ENCODE results near the gene ZCCHC10.
"Not testable (repeated sequence)": the region's sequence is repeated elsewhere in the genome, so short reads cannot be mapped to it uniquely, and the experiment has no call there.

ZCCHC10 gene

DNA sequence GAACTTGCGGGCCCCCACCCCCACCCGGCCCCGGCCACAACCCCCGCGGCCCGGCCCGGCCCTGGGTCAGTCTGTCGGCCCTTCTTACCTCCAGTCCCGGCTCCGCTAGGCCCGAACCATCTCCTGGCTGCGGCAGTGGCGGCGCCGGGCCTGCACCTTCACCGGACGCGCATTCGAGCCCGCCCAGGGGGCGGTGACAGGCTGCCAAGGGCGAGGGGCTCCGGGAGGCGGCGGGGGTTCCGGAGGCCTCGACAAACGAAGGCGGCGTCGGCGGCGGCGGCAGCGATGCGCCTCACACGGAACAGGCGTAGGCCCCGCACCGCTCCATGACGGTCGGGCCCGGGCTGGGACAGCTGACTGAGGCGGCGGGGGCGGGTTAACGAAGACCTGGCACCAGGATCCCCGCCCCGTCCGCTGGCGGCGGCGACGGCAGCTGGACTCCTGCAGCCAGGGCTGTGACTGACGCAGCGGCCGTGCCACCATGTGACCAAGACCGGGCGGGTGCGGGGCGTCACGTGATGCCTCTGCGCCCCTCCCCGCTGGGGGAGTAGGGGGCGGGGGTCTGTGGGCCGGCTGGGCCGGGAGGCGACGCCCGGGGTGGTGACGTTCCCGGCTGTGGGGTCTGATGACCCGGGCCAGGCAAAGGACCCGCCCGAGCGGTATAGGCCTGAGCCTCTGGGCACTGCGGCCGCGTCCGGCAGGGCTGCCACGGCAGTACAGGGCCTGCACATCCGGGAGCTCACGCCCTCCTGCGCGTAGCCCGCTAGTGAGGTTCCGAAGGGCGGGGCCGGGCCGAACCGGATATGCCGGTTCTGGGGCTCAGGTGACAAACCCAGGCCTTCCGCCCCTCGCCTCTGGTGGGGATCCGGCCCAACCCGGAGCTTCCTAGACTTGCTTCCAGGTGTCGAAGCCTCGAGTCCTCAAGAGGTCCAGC, 62.9 kb downstream of the ZCCHC10 start, which contains the start of gene AFF4:
AFF4 (minus strand) TSS at position 464 of the 934 bp plus-strand sequence. CDS start 26,445 bp downstream, outside the sequence.
- Histone ChIP-seq H3K4me1 (ENCODE audit: control extremely low read depth in 1 of 4, control insufficient read depth in 4 of 4, insufficient read depth in 4 of 4, low read length in 3 of 4) (peaks cover 10 to 24% (median 18%) of the 10 kb centered on the region in 4 experiments), H3K36me3 (ENCODE audit: control insufficient read depth in 4 of 4, insufficient read depth in 4 of 4, low read length in 3 of 4) (no peaks in the 10 kb centered on the region), H3K9me3 (ENCODE audit: control extremely low read depth in 1 of 5, control insufficient read depth in 4 of 5, insufficient read depth in 2 of 5, low read depth in 1 of 5, low read length in 4 of 5) (no peaks in the 10 kb centered on the region), H3K27ac (ENCODE audit: insufficient read depth in 1 of 2, low read depth in 1 of 2, low read length in 2 of 2, poor library complexity in 1 of 2, severe bottlenecking in 2 of 2) (peak within 1 kb of the TSS; percentile 94 to 98), H3K27me3 (replicated peaks in 2 of 5; ENCODE audit: control insufficient read depth in 4 of 5, insufficient read depth in 5 of 5, low read length in 4 of 5) (no peaks in the 10 kb centered on the region), H3K4me3 (ENCODE audit: control insufficient read depth in 1 of 7, extremely low read depth in 1 of 7, insufficient read depth in 4 of 7, low read depth in 2 of 7, low read length in 6 of 7) (peak within 1 kb of the TSS; percentile 58 to 99 (median 88))
- POLR2A ChIA-PET: interaction anchor here (0.6 to 2.9 kb wide), 3 partner anchors 62 to 329 kb away, joined by 3 to 13 read pairs (median 13); partner anchors contain the start of genes HSPA4 and ZCCHC10
- DNase-seq: peak; percentile 95 to 98 (median 97)
- WGBS (ENCODE audit: insufficient coverage): under 1% methylated on average over 98 of the region's 98 CpGs
- CTCF ChIA-PET: interaction anchor here (0.6 to 1.1 kb wide), 3 partner anchors 18 to 59 kb away, joined by 3 read pairs; no protein-coding TSS in a partner anchor

DNA sequence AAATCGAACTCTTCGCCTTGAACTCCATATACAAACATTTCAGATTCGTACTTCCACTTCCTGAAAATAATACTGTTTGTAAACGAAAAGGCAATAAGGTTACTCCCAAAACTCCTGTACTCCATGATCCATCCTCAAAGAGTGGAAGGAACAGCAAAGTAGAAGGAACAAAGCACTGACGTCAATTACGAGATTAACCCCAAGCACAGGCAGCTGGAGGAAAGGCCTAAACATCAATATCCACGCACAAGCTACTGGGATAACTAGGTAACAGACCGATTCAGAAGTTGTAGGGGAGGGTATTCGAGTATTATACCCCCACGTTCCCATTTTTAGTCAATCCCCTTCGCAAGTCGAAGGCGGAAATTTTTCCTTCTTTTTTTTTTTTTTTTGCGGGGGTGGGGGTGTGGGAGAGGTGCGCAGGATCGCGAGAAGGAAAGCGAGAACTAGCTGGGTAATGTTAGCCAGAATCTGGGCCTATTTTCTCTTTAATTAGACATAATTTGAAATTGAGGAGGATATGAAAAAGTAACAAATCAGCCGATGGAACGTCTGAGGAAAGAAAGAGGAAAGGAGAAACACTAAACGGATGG, 63.8 kb downstream of the ZCCHC10 start:
- peak overlapping the region; percentile 58 to 99 (median 88) for H3K4me3 ChIP-seq (ENCODE audit: control insufficient read depth in 1 of 7, extremely low read depth in 1 of 7, insufficient read depth in 4 of 7, low read depth in 2 of 7, low read length in 6 of 7)
- DNase-seq: peak; percentile 40 to 60 (median 59)
- no peaks in the 10 kb centered on the region for H3K27me3 ChIP-seq (replicated peaks in 2 of 5; ENCODE audit: control insufficient read depth in 4 of 5, insufficient read depth in 5 of 5, low read length in 4 of 5)
- peaks cover 10 to 24% (median 18%) of the 10 kb centered on the region in 4 experiments for H3K4me1 ChIP-seq (ENCODE audit: control extremely low read depth in 1 of 4, control insufficient read depth in 4 of 4, insufficient read depth in 4 of 4, low read length in 3 of 4)
- ChIA-PET CTCF (interaction anchor here (0.7 to 1.6 kb wide), 5 partner anchors 11 to 53 kb away, joined by 3 to 7 read pairs (median 3); no protein-coding TSS in a partner anchor), POLR2A (interaction anchor here (1.6 to 2.9 kb wide), 3 partner anchors 11 to 89 kb away, joined by 3 to 13 read pairs (median 13); partner anchors contain the start of genes HSPA4 and ZCCHC10)
- WGBS (ENCODE audit: insufficient coverage): 0% methylated on average over 8 of the region's 21 CpGs
- peak overlapping the region; percentile 94 to 98 for H3K27ac ChIP-seq (ENCODE audit: insufficient read depth in 1 of 2, low read depth in 1 of 2, low read length in 2 of 2, poor library complexity in 1 of 2, severe bottlenecking in 2 of 2)
- no peaks in the 10 kb centered on the region for H3K9me3 ChIP-seq (ENCODE audit: control extremely low read depth in 1 of 5, control insufficient read depth in 4 of 5, insufficient read depth in 2 of 5, low read depth in 1 of 5, low read length in 4 of 5)
- H3K36me3 ChIP-seq (ENCODE audit: control insufficient read depth in 4 of 4, insufficient read depth in 4 of 4, low read length in 3 of 4): no peaks in the 10 kb centered on the region

DNA sequence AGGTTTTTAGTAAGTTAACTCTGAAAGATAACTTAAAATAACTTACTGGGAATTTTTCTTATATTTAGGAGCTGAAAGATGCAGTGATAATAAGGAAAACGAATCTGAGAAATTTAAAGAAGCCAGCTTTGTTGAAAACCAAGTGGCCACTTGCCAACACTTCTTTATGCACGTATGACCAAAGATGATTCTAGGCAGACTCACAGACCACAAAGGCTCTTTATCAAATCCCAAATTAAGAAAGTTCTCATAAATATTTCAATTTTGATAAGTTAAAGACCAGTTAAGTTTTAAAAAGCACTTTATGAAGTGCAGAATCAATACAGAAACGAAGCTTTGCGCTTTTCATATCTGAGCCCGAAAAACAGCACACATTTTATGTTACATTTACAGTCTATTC, 64.5 kb downstream of the ZCCHC10 start:
- DNase-seq: peak; percentile 11 to 51 (median 43)
- no peaks in the 10 kb centered on the region for H3K27me3 ChIP-seq (replicated peaks in 2 of 5; ENCODE audit: control insufficient read depth in 4 of 5, insufficient read depth in 5 of 5, low read length in 4 of 5)
- no CpG with 5 or more reads among the region's 5 CpGs for WGBS (ENCODE audit: insufficient coverage)
- ChIA-PET POLR2A (interaction anchor here (1.6 to 2.9 kb wide), 3 partner anchors 10 to 90 kb away, joined by 3 to 13 read pairs (median 13); partner anchors contain the start of genes HSPA4 and ZCCHC10), CTCF (interaction anchor here (0.7 to 1.6 kb wide), 4 partner anchors 10 to 52 kb away, joined by 3 to 7 read pairs (median 3); no protein-coding TSS in a partner anchor)
- peak overlapping the region in 6 of 7 experiments; percentile 81 to 99 (median 88) for H3K4me3 ChIP-seq (ENCODE audit: control insufficient read depth in 1 of 7, extremely low read depth in 1 of 7, insufficient read depth in 4 of 7, low read depth in 2 of 7, low read length in 6 of 7)
- H3K4me1 ChIP-seq (ENCODE audit: control extremely low read depth in 1 of 4, control insufficient read depth in 4 of 4, insufficient read depth in 4 of 4, low read length in 3 of 4): peaks cover 10 to 24% (median 18%) of the 10 kb centered on the region in 4 experiments
- H3K36me3 ChIP-seq (ENCODE audit: control insufficient read depth in 4 of 4, insufficient read depth in 4 of 4, low read length in 3 of 4): no peaks in the 10 kb centered on the region
- H3K9me3 ChIP-seq (ENCODE audit: control extremely low read depth in 1 of 5, control insufficient read depth in 4 of 5, insufficient read depth in 2 of 5, low read depth in 1 of 5, low read length in 4 of 5): no peaks in the 10 kb centered on the region
- H3K27ac ChIP-seq (ENCODE audit: insufficient read depth in 1 of 2, low read depth in 1 of 2, low read length in 2 of 2, poor library complexity in 1 of 2, severe bottlenecking in 2 of 2): peak overlapping the region; percentile 94 to 98

DNA sequence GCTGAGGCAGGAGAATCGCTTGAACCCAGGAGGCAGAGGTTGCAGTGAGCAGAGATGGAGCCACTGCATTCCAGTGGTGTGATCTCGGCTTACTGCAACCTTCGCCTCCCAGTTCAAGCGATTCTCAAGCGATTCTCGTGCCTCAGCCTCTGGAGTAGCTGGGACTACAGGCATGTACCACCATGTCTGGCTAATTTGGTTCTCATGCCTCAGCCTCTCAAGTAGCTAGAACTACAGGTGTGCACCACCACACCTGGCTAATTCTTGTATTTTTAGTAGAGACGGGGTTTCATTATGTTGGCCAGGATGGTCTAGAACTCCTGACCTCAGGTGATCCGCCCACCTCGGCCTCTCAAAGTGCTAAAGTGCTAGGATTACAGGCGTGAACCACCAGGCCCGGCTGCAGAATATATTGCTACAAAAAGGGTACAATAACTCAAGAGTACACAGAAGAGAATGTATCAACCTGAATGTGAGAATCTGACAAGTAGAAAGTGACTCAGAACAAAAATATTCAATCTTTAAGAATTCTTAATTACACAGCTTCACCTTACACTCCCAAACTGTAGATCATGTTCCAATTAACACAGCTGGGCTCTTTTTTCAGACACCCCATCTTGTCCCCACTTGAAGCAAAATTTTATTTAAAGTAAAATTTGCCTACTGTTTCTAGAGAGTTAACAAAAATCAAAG, 65.1 kb downstream of the ZCCHC10 start:
- H3K27me3 ChIP-seq (replicated peaks in 2 of 5; ENCODE audit: control insufficient read depth in 4 of 5, insufficient read depth in 5 of 5, low read length in 4 of 5); H3K36me3 ChIP-seq (ENCODE audit: control insufficient read depth in 4 of 4, insufficient read depth in 4 of 4, low read length in 3 of 4); DNase-seq; H3K9me3 ChIP-seq (ENCODE audit: control extremely low read depth in 1 of 5, control insufficient read depth in 4 of 5, insufficient read depth in 2 of 5, low read depth in 1 of 5, low read length in 4 of 5): not testable (repeated sequence)
- peak overlapping the region; percentile 94 to 98 for H3K27ac ChIP-seq (ENCODE audit: insufficient read depth in 1 of 2, low read depth in 1 of 2, low read length in 2 of 2, poor library complexity in 1 of 2, severe bottlenecking in 2 of 2)
- POLR2A ChIA-PET: interaction anchor here (1.6 to 2.9 kb wide), 3 partner anchors 10 to 91 kb away, joined by 3 to 13 read pairs (median 13); partner anchors contain the start of genes HSPA4 and ZCCHC10
- peak overlapping the region in 6 of 7 experiments; percentile 81 to 99 (median 88) for H3K4me3 ChIP-seq (ENCODE audit: control insufficient read depth in 1 of 7, extremely low read depth in 1 of 7, insufficient read depth in 4 of 7, low read depth in 2 of 7, low read length in 6 of 7)
- WGBS (ENCODE audit: insufficient coverage): 100% methylated on average over 9 of the region's 11 CpGs
- CTCF ChIA-PET: interaction anchor here (1.3 to 1.6 kb wide), 2 partner anchors 10 to 45 kb away, joined by 3 to 7 read pairs; no protein-coding TSS in a partner anchor
- peaks cover 10 to 24% (median 18%) of the 10 kb centered on the region in 4 experiments for H3K4me1 ChIP-seq (ENCODE audit: control extremely low read depth in 1 of 4, control insufficient read depth in 4 of 4, insufficient read depth in 4 of 4, low read length in 3 of 4)

DNA sequence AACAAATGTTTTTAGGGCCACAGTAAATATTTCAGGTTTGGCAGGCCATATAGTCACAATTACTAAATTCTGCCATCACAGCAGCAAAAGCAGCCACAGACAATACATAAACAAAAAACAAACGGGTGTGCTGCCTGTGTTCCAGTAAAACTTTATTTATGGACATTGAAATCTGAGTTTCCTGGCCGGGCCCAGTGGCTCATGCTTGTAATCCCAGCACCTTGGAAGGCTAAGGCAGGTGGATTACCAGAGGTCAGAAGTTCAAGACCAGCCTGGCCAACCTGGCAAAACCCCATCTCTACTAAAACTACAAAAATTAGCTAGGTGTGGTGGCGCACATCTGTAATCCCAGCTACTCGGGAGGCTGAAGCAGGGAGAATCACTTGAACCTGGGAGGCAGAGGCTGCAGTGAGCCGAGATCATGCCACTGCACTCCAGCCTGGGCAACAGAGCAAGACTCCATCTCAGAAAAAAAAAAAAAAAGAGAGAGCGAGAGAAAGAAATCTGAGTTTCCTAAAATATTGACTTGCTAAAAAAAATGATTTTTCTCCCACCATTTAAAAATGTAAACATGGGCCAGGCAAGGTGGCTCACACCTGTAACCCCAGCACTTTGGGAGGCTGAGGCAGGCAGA, 70.1 kb downstream of the ZCCHC10 start:
- H3K4me3 ChIP-seq (ENCODE audit: control insufficient read depth in 1 of 7, extremely low read depth in 1 of 7, insufficient read depth in 4 of 7, low read depth in 2 of 7, low read length in 6 of 7); H3K4me1 ChIP-seq (ENCODE audit: control extremely low read depth in 1 of 4, control insufficient read depth in 4 of 4, insufficient read depth in 4 of 4, low read length in 3 of 4); H3K27ac ChIP-seq (ENCODE audit: insufficient read depth in 1 of 2, low read depth in 1 of 2, low read length in 2 of 2, poor library complexity in 1 of 2, severe bottlenecking in 2 of 2); POLR2A ChIA-PET; H3K9me3 ChIP-seq (ENCODE audit: control extremely low read depth in 1 of 5, control insufficient read depth in 4 of 5, insufficient read depth in 2 of 5, low read depth in 1 of 5, low read length in 4 of 5); H3K27me3 ChIP-seq (replicated peaks in 2 of 5; ENCODE audit: control insufficient read depth in 4 of 5, insufficient read depth in 5 of 5, low read length in 4 of 5); DNase-seq: not testable (repeated sequence)
- H3K36me3 ChIP-seq (ENCODE audit: control insufficient read depth in 4 of 4, insufficient read depth in 4 of 4, low read length in 3 of 4): peaks cover 2 to 13% (median 10%) of the 10 kb centered on the region in 4 experiments
- WGBS (ENCODE audit: insufficient coverage): 96% methylated on average over 3 of the region's 6 CpGs
- CTCF ChIA-PET: interaction anchor here (1.1 kb wide), 1 partner anchor 12 kb away, joined by 3 read pairs; no protein-coding TSS in a partner anchor

DNA sequence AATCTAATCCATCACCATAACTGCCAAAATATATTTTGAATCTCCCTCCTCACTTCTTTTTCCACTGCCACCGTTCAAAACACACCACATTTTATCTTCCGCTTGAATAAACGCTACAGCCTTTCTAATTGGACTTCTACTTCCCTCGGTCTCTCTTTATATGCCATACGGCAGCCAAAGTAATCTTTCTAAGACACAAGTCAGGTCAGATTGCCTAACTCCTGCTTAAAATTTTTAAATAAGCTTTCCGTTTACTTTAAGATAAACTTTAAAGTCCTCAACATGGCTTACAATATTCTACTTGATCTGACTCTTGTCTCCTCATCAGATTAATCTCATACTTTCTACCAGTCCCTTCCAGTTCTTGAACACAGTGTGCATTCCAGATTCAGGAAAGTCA, 72.6 kb downstream of the ZCCHC10 start:
- WGBS (ENCODE audit: insufficient coverage): 88% methylated on average over 6 of the region's 6 CpGs
- peaks cover 2 to 13% (median 10%) of the 10 kb centered on the region in 4 experiments for H3K36me3 ChIP-seq (ENCODE audit: control insufficient read depth in 4 of 4, insufficient read depth in 4 of 4, low read length in 3 of 4)
- H3K9me3 ChIP-seq (ENCODE audit: control extremely low read depth in 1 of 5, control insufficient read depth in 4 of 5, insufficient read depth in 2 of 5, low read depth in 1 of 5, low read length in 4 of 5): peaks cover 0 to 3% (median 0%) of the 10 kb centered on the region in 5 experiments
- no peaks in the 10 kb centered on the region for H3K4me1 ChIP-seq (ENCODE audit: control extremely low read depth in 1 of 4, control insufficient read depth in 4 of 4, insufficient read depth in 4 of 4, low read length in 3 of 4)
- ChIA-PET CTCF (interaction anchor here (1.6 kb wide), 1 partner anchor 10 kb away, joined by 3 read pairs; no protein-coding TSS in a partner anchor), POLR2A (no interaction called here)
- H3K27me3 ChIP-seq (replicated peaks in 2 of 5; ENCODE audit: control insufficient read depth in 4 of 5, insufficient read depth in 5 of 5, low read length in 4 of 5): no peaks in the 10 kb centered on the region
- H3K27ac ChIP-seq (ENCODE audit: insufficient read depth in 1 of 2, low read depth in 1 of 2, low read length in 2 of 2, poor library complexity in 1 of 2, severe bottlenecking in 2 of 2): no peak overlapping the region
- DNase-seq: no peak
- H3K4me3 ChIP-seq (ENCODE audit: control insufficient read depth in 1 of 7, extremely low read depth in 1 of 7, insufficient read depth in 4 of 7, low read depth in 2 of 7, low read length in 6 of 7): no peak overlapping the region

All from common myeloid progenitor, CD34-positive (primary cell).